Measurements from ENCODE around the gene OTOGL.

The OTOGL gene

DNA sequence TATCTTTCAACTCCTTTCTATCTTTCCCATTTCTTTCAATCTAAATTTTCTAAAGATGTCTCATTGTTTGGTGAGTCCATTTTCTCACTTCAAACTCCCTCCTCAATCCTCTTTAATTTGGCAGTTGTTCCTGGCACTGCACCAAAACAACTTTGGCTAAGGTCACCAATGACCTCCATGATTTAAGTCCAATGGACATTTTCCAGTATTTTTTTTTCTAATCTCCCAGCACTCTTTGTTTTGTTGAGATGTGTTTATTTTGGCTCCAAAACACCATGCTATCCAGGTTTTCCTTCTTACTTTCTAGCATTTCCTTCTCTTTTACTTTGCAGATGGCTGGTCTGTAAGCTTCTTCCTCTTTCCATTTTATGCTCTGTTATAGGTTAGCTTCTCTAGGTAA is 42.5 kb upstream of the OTOGL start:
- peak; percentile 40; the same call in 1 of the 2 replicates for TF ChIP-seq TAF1 (IDR thresholded peaks at IDR 0.05; ENCODE audit: borderline replicate concordance, insufficient read depth, low read length)
- no peak for TF ChIP-seq REST (IDR thresholded peaks at IDR 0.05; ENCODE audit: insufficient read depth in 1 of 2, low read depth in 2 of 2, low read length in 2 of 2)

DNA sequence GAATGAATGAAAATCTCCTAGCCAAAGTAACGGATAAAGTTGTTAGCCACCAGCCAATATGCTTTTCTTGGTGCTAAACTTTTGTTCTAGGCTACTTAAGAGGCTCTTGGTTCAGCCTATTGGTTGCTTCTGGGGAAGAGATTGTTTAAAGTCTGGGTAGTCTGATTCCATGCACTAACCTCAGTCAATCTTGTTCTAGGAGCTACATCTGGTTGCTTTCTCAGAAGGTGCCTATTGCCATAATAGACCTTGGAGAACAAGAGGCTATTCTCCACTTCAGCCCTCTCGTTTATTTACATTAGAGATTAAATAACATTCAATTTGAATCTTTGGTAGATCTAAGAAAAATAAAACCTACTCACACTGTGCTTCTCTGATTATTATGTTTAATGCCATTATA is 40.8 kb upstream of the OTOGL start:
- TF ChIP-seq TAF1 (IDR thresholded peaks at IDR 0.05; ENCODE audit: borderline replicate concordance, insufficient read depth, low read length): no peak
- no peak for TF ChIP-seq FOXP2 (optimal IDR thresholded peaks at IDR 0.05; ENCODE audit: borderline replicate concordance, extremely low read depth, extremely low read length, insufficient read depth)
- TF ChIP-seq REST (IDR thresholded peaks at IDR 0.05; ENCODE audit: insufficient read depth in 1 of 2, low read depth in 2 of 2, low read length in 2 of 2): no peak
- TF ChIP-seq SIN3A (IDR thresholded peaks at IDR 0.05; ENCODE audit: borderline replicate concordance, insufficient read depth, low read length): no peak
- TF ChIP-seq POLR2AphosphoS5 (IDR thresholded peaks at IDR 0.05; ENCODE audit: low read depth, low read length): no peak

GRCh38 chr12:80059102-80059501 is 40.2 kb upstream of the OTOGL start:
- TF ChIP-seq TAF1 (IDR thresholded peaks at IDR 0.05; ENCODE audit: borderline replicate concordance, insufficient read depth, low read length): no peak
- TF ChIP-seq POLR2AphosphoS5 (IDR thresholded peaks at IDR 0.05; ENCODE audit: low read depth, low read length): no peak
- no peak for TF ChIP-seq SIN3A (IDR thresholded peaks at IDR 0.05; ENCODE audit: borderline replicate concordance, insufficient read depth, low read length)
- TF ChIP-seq REST (IDR thresholded peaks at IDR 0.05; ENCODE audit: insufficient read depth in 1 of 2, low read depth in 2 of 2, low read length in 2 of 2): no peak
- TF ChIP-seq FOXP2 (optimal IDR thresholded peaks at IDR 0.05; ENCODE audit: borderline replicate concordance, extremely low read depth, extremely low read length, insufficient read depth): no peak

GRCh38 chr12:80059875-80060274 is 39.5 kb upstream of the OTOGL start:
- TF ChIP-seq TAF1 (IDR thresholded peaks at IDR 0.05; ENCODE audit: borderline replicate concordance, insufficient read depth, low read length) (no peak), FOXP2 (optimal IDR thresholded peaks at IDR 0.05; ENCODE audit: borderline replicate concordance, extremely low read depth, extremely low read length, insufficient read depth) (no peak), SIN3A (IDR thresholded peaks at IDR 0.05; ENCODE audit: borderline replicate concordance, insufficient read depth, low read length) (no peak), POLR2AphosphoS5 (IDR thresholded peaks at IDR 0.05; ENCODE audit: low read depth, low read length) (no peak), REST (IDR thresholded peaks at IDR 0.05; ENCODE audit: insufficient read depth in 1 of 2, low read depth in 2 of 2, low read length in 2 of 2) (no peak)

DNA sequence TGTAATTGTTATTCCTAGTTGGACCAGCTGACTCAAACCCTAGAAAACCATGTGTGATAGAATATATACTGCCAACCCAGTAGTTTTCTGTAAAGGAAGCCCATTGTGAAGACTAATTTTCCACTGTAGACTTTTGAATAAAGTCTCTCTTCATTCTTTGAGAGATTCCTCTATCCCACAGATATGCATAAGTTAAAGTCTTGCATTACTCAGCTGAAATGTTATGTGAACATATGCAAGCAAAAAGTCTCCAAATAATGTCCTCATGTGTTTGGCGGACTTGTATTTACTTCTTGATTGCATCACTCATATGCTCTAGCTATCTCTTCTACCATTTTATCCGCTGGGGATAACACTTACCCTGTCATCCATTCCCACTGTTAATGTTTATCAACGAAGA is 35.1 kb upstream of the OTOGL start:
- no peak for TF ChIP-seq SIN3A (IDR thresholded peaks at IDR 0.05; ENCODE audit: borderline replicate concordance, insufficient read depth, low read length)
- TF ChIP-seq REST (IDR thresholded peaks at IDR 0.05; ENCODE audit: insufficient read depth in 1 of 2, low read depth in 2 of 2, low read length in 2 of 2): no peak
- no peak for TF ChIP-seq POLR2AphosphoS5 (IDR thresholded peaks at IDR 0.05; ENCODE audit: low read depth, low read length)
- no peak for TF ChIP-seq TAF1 (IDR thresholded peaks at IDR 0.05; ENCODE audit: borderline replicate concordance, insufficient read depth, low read length)
- TF ChIP-seq FOXP2 (optimal IDR thresholded peaks at IDR 0.05; ENCODE audit: borderline replicate concordance, extremely low read depth, extremely low read length, insufficient read depth): no peak
